Measurements from ENCODE around the gene MROH7. TPM values are rescaled to one million over a fixed set of nuclear protein-coding genes. Genes with fewer than 3 reads are reported as not detected.
A peak's percentile ranks its signal among the peaks of the same experiment; 100 is the strongest.

The MROH7 gene
- total RNA-seq, 1 experiment from 2014 or later, result 0.13 TPM

DNA sequence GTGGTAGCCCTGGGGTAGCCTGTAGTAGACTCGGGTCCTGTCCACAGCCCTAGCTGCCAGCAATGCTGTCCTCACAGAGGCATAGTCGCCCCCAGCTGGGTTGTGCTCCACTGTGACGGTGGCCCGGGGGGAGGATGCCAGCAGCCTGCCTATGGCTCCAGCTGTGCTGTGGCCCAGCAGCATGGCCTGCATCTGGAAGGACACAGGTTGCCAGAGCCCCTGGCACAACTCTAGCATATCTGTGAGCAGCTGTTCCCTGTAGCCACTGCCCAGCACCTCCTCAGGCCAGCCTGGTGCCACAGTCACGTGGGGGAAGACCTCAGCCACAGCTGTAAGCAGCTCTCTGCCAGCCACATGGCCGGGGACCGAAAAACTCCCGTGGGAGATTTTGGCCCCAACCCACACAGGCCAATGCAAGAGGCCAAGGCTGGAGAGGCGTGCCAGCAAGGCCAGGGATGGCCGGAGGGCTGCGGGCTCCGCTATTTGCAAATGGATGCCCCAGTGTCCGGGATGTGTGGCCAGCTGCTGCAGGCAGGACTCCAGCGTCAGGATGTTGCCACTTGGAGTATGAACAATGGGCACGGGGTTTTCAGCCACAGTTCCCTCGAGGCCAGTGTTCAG is 32.2 kb upstream of the MROH7 start:
- CTCF ChIA-PET, result interaction anchor here (1.3 kb wide), 1 partner anchor 38 kb away, joined by 3 read pairs; no protein-coding TSS in a partner anchor
- H3K27ac Mint-ChIP-seq, result no peak overlapping the region; the same call in 1 of the 2 replicates

GRCh38 chr1:54610048-54610447 is 31.5 kb upstream of the MROH7 start:
- ATAC-seq, result peak; percentile 36
- no peak overlapping the region for H3K27ac Mint-ChIP-seq

More for the DNA sequence above, 32.2 kb upstream of the MROH7 start:
- TF ChIP-seq RELA (CRISPR knock-in tag; IDR thresholded peaks at IDR 0.05; ENCODE audit: borderline replicate concordance), result no peak
- TF ChIP-seq ELF4 (CRISPR knock-in tag; IDR thresholded peaks at IDR 0.05; ENCODE audit: low read depth), result no peak
- no peak for TF ChIP-seq ETV6 (CRISPR knock-in tag; IDR thresholded peaks at IDR 0.05)
- TF ChIP-seq ATF1 (CRISPR knock-in tag; IDR thresholded peaks at IDR 0.05), result no peak
- TF ChIP-seq ZNF281 (CRISPR knock-in tag; IDR thresholded peaks at IDR 0.05), result no peak
- TF ChIP-seq SP1 (CRISPR knock-in tag; conservative IDR thresholded peaks at IDR 0.05), result no peak
- TF ChIP-seq NFATC4 (CRISPR knock-in tag; IDR thresholded peaks at IDR 0.05), result no peak
- no peak for TF ChIP-seq E2F1 (CRISPR knock-in tag; IDR thresholded peaks at IDR 0.05)
- no peak for TF ChIP-seq FOXJ3 (CRISPR knock-in tag; IDR thresholded peaks at IDR 0.05; ENCODE audit: borderline replicate concordance)
- no peak for TF ChIP-seq CBFB (CRISPR knock-in tag; IDR thresholded peaks at IDR 0.05; ENCODE audit: low read depth)
- no peak for TF ChIP-seq MLX (CRISPR knock-in tag; IDR thresholded peaks at IDR 0.05)
- no peak for TF ChIP-seq MYBL2 (CRISPR knock-in tag; IDR thresholded peaks at IDR 0.05)
- TF ChIP-seq ZNF232 (CRISPR knock-in tag; IDR thresholded peaks at IDR 0.05), result no peak
- TF ChIP-seq, protein P1, sequence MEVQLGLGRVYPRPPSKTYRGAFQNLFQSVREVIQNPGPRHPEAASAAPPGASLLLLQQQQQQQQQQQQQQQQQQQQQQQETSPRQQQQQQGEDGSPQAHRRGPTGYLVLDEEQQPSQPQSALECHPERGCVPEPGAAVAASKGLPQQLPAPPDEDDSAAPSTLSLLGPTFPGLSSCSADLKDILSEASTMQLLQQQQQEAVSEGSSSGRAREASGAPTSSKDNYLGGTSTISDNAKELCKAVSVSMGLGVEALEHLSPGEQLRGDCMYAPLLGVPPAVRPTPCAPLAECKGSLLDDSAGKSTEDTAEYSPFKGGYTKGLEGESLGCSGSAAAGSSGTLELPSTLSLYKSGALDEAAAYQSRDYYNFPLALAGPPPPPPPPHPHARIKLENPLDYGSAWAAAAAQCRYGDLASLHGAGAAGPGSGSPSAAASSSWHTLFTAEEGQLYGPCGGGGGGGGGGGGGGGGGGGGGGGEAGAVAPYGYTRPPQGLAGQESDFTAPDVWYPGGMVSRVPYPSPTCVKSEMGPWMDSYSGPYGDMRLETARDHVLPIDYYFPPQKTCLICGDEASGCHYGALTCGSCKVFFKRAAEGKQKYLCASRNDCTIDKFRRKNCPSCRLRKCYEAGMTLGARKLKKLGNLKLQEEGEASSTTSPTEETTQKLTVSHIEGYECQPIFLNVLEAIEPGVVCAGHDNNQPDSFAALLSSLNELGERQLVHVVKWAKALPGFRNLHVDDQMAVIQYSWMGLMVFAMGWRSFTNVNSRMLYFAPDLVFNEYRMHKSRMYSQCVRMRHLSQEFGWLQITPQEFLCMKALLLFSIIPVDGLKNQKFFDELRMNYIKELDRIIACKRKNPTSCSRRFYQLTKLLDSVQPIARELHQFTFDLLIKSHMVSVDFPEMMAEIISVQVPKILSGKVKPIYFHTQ (CRISPR knock-in tag; IDR thresholded peaks at IDR 0.05), result no peak
- TF ChIP-seq ZNF423 (CRISPR knock-in tag; IDR thresholded peaks at IDR 0.05), result no peak
- no peaks in the 10 kb centered on the region for H3K36me3 Mint-ChIP-seq
- no peak overlapping the region for H3K4me3 Mint-ChIP-seq
- DNase-seq (ENCODE audit: low spot score), result peak; percentile 11
- ATAC-seq, result no peak
- peaks cover 16% of the 10 kb centered on the region for H3K4me1 Mint-ChIP-seq
- no peaks in the 10 kb centered on the region for H3K9me3 Mint-ChIP-seq
- POLR2A ChIA-PET, result no interaction called here
- no peaks in the 10 kb centered on the region for H3K27me3 Mint-ChIP-seq (ENCODE audit: low read depth)

More at GRCh38 chr1:54610048-54610447, 31.5 kb upstream of the MROH7 start:
- Mint-ChIP-seq H3K9me3 (no peaks in the 10 kb centered on the region), H3K36me3 (no peaks in the 10 kb centered on the region), H3K4me1 (peaks cover 19% of the 10 kb centered on the region), H3K4me3 (no peak overlapping the region), H3K27me3 (ENCODE audit: low read depth) (no peaks in the 10 kb centered on the region)
- ChIA-PET POLR2A (no interaction called here), CTCF (interaction anchor here (0.6 to 2.1 kb wide), 3 partner anchors 39 to 62 kb away, joined by 3 to 12 read pairs (median 4); partner anchors contain the start of gene ACOT11)
- TF ChIP-seq JAZF1 (CRISPR knock-in tag; IDR thresholded peaks at IDR 0.05) (no peak), ERG (CRISPR knock-in tag; IDR thresholded peaks at IDR 0.05) (no peak)
- peak; percentile 58 for DNase-seq (ENCODE audit: low spot score)

All from WTC11 (cell line).